ENCODE data around the gene BCAS4.

- no peak for TF ChIP-seq POLR2AphosphoS5 (IDR thresholded peaks at IDR 0.05; ENCODE audit: low read depth)
- no peak for TF ChIP-seq CTCF (conservative IDR thresholded peaks at IDR 0.05; ENCODE audit: low read depth in 2 of 2)
- TF ChIP-seq EZH2 (IDR thresholded peaks at IDR 0.05; ENCODE audit: low read depth, unreplicated experiment), result no peak
- no peak for TF ChIP-seq CREB1 (CRISPR knock-in tag; IDR thresholded peaks at IDR 0.05; ENCODE audit: low read depth)
- no peak for TF ChIP-seq ETS1 (IDR thresholded peaks at IDR 0.05)
- no peak for TF ChIP-seq EZH2phosphoT487 (IDR thresholded peaks at IDR 0.05; ENCODE audit: unreplicated experiment)
Measured at GRCh38 chr20:50817776-50818172, 22.9 kb downstream of the BCAS4 start.

All from GM23338 (cell line).